Brain pericyte (primary cell): ENCODE measurements around the gene VAPA.

Source experiments
- DNase-seq: peaks from one replicate; pipeline ENCODE4 v3.0.0-alpha.2; 2012; ENCODE audit warnings: low read depth, low spot score

The VAPA gene

DNA sequence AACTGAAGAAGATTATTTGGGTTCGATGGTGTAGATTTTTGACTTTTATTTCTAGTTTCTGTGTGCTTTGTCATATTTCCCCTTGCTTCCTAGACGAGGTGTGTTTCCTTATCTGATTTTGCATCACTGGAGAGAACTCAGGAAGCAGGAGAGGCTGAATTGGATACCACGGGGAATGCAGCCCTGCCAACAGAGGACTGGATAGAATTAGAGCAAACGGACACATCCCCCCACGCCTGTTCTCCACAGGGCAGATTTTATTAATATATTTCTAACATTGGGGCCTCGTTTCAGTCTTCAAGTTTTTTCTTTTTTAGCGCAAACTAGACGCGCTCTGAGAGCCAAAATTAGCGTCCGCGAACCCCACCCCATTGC, 678 bp upstream of the VAPA start:
- no peak for DNase-seq

DNA sequence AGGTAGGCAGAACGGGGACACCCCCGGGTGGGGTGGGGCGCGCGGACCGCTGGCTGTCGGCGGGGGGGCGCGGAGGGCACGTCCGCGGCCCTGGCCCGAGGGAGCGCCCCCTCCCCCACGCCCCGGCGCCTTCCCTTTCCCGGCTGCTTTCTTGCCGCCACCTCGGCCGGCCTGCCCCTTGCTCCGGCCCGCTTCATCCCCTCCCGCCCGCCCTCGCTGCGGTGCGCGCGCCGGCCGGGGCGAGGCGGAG, 443 bp downstream of the VAPA start:
- DNase-seq: no peak

DNA sequence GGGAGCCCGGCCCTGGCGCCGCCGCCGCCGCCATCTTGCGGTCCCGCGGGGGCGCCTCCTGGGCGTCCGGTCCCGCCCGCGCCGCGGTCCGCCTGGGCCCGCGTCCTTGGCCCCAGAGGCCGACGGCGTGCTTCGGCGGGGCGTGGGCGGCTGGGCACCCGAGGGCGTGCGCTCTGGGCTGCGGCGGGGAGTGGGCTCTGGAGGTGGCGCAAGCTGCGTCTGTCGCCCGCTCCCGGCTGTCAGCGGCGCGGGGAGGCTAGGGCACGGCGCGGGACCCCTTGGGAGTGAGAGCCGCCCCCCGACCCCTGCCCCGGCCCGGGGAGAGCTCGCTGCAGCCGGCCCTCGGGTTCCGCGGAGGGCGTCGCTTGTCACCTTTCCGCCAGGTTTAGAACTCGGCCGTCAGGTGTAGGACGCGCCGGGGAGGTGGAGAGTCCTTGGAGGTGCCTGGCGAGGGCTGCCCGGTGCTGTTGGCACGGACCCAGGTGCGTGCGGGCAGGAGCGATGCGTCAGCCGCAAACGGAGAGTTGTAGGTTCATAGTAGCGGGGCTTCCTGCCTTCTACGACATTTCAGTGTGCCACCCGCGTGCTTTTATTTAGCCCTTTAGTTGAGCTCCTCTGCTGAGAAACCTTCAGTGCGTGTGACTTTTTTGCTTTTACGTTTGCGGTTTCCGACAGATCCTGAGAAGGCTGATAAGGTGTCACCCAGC, 921 bp downstream of the VAPA start:
- DNase-seq: no peak

DNA sequence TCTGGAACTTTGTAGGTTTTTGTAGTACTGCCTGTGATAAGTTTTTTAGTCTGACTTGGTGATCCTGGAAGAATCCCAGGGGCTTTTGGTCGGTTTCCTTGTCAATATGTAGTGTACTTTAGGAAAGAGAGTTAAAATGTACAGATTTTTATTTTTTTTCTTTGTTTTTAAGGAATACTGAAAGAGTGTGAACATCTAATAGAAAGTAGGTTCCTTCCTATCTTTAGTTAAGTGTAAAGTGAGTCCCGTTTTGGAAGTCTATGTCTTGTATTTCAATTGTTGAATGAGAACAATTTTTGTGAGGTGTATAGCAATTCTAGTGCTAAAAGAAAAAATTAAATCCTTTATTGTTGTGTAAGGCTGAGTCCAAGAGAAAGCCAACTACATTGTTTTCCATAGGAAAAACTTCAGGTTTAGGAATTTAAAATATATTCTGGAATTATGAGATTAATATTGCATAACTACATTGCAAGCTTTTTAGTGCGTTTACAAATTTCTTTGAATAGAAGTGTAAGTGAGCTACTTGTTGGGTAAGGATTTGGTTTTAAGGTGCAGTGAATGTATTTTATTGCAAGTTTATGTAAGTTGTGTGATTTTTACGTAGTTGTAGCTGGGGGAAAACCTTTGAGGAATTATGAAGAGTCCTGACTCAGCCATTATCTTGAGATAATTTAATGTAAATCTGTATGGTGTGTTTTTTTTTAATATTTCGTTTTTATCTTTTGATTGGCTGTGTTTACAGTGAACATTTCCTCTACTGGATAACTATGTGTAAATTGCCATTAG, 1.7 kb downstream of the VAPA start:
- DNase-seq: no peak

DNA sequence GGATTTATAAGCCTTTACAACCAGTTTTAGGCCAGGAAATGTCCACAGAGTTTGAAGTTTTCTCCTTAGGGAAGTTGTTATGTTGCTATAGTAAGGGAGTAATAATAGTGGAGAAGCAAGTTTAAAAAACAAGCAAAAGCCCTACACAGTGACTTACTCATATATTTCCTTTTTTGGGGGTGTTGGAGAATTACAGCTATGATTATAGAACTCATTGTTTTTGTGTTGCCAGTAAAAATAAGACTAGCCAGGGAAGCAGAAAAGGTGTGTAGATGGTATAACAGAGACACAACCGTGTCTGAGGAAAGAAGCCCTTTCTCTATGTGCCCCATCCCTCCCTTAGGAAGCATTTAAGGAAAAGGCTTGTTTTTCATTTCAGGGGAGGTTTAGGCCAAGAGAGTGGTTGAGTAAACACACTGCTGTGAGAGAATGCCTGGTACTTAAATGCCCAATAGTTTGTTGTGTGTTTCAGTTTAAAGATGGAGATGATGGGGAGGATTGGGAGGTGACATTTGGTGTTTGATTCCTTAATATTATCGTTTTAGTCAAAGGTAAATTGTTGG, 2.3 kb downstream of the VAPA start:
- DNase-seq: no peak

DNA sequence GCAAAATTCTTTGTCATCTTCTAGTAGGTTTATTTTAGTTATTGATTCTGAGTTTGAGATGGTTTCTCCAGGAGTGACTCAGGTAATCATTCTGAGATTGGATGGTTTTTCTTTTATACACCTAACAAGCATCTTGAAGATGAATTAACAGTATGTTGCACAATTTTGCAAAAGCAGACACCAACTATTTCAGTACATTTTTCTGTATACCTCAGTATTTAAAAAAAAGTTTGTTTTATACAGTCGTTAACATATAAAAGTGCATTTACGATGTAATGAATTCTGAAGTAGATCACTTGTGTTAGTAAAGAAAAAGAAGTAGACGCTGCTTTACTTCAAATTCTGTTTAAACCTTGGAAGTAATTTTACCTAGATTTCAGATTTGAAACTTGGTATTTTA, 3.0 kb downstream of the VAPA start:
- no peak for DNase-seq

DNA sequence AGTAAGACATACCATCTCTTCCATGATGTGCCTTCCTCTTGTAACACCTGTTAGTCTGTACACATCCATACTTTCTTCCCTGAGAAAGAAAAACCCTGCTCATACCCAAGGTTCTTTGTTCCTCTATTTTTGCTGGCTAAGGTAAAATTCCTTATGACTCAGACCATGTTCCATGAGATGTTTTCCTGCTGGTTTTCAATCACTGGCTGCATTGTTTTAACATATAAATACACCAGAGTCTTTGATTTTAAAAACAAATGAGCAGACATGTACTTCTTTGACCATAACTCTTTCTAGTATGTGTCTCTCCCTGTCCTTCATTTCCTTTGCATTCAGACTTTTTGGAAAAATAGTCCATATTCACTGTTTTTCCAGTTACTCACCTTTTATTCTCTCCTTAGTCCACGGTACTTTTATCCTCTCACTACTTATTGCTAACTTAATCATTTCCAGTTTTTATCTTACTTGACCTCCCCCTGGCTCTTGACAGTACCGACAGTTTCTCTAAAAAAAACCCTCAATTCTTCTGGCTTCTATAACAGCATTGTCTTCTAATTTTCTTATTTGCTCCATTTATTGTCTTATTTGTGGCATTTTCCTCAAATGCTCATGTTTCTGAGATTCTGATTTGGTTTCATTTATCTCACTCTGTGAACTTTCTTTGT, 4.3 kb downstream of the VAPA start:
- no peak for DNase-seq

DNA sequence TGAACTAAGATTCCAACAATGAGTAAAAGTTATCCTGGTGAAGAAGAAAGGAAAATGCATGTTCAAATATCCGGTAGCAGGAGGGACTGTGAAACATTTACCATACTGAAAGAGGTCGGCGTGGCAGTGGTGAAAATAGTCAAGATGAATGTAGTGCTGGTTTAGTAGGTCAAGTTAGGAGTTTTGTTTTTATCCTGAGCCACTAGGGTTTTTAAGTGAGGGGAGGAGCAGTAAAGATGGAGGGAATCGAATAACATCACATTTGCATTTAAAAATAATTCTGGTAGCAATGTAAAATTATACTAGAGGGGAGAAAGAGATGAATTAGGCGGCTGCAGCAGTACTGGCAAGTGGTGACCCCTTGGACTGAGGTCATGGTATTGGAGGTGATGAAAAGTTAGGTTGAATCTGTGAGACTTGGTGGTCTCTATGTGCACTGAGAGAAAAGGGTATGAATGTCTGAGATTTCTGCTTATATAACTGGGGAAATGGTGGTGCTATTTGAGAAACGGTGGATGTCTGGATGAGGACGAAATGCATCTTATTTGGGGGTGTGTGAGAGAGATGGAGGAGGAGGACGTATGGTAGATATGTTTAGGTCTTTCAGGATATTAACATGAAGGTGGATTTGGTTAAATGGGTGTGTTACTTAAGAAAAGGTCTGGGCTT, 5.9 kb downstream of the VAPA start:
- no peak for DNase-seq

DNA sequence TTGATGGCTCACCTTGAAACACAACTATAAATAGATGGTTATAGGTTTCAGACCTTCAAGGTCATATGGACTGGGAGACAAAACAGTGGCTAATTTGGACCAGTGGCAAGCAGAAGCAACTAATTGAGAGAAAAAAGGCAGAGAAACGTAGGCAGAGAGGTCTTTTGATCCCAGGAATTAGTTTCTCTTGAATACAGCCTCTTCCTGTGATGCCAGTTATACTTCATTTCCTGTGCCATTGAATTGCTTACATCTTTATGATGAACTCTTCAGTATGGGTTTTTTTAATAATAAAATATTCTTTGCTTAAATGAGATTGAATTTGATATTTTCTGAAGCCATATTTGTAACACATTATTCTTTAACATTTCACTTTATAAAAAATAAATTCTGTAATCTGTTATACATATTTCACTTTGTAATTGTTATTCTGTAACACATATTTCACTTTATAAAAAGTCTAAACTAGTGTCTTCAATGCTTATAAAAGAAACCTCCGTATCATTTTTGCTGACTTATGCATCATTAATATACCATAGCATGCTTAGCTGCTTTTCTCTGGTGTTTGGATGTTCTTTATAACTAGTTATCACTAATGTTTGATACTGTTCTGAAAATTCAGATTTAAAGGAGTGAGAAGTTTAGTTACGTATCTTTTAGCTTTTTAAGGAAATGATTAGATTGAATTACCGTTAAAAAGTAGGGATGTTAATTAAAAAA, 8.9 kb downstream of the VAPA start:
- no peak for DNase-seq

DNA sequence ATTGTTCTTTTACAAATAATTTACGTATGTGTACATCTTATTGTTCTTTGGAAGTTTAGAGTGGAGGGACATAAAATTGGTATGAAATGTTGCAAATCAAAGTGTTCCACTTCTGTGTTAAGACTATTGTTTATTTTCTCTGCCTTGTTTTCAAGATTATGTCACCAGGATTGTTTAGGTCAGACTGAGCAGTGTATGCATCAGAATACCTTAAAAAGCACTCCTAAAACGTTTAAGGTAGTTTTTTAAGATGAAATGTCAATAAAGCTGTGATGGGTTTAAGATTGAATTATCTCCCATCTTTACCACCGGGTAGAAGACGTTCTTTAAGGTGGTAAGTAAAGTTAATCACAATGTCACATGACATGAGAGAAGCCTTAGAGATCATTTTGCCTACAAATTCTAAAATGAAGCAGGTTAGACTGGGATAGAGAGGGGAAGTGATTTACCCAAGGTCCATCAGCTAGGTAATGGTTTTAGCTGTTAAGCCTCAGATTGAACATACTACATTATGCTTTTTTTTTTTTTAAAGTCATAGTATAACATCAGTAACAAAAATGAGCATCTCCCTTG, 10.6 kb downstream of the VAPA start:
- DNase-seq: no peak

DNA sequence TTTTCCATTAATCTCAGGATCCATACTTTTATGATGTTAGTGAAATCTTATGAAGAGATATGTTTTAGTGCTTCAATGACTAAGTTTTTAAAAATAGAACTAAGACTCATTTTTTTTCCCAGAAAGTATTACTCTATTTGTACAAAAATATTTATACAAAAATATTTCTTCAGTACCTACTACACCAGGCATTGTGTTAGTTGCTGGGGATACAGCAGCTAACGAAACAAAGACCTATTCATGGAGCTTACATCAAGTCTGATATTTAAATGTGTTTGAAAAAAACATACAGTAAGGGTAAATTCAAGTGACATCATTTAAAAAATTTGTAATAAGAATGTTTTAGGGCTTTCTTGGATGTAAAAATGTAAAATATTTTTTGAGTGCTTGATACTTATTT, 11.6 kb downstream of the VAPA start:
- no peak for DNase-seq

DNA sequence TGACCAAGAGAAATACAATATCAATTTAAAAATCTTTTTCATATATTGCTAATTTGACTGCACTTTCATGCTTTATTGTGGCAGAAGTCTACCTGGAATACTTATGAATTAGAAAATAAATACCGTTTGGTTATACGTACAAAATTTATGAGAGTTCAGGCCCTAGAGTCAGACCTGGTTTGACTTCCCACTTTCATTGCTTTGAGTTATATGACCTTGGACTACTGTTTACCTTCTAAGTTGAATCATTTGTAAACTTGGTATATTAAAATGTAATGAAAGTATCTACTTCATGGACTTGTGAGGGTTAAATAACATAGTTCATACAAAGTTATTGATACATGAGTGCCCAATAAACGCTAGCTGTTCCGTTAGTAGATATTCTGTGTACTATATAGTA, 12.0 kb downstream of the VAPA start:
- no peak for DNase-seq

DNA sequence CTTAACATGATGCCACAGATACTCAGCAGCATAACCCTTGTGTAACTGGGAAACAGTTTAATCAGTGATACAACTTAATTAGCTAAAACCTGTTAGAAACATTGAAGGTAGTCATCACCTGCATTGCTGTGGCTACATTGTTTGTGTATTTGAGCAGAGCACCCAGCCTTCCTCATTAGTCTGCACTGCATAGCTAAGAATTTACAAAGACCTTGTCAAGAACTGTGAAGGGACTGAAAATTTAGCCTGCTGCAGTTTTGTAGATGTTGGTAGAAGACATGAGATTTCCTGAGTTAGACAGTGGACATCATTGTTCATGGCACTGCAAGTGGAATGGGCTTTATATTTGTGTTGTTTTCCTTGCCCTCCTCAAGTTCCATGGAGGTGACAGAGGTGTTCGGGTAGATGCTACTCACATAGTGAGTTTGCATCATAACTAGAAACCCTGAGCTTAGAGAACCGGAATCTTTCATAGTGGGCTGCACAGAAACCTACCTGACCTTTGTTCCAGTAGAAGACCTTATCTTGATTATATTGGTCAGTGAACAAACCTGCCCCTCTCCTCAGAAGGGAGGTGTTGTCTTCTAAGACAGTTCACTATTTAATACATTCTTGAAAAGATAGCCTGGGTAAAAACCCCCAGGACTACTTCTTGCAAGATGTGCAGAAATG, 12.5 kb downstream of the VAPA start:
- DNase-seq: no peak

DNA sequence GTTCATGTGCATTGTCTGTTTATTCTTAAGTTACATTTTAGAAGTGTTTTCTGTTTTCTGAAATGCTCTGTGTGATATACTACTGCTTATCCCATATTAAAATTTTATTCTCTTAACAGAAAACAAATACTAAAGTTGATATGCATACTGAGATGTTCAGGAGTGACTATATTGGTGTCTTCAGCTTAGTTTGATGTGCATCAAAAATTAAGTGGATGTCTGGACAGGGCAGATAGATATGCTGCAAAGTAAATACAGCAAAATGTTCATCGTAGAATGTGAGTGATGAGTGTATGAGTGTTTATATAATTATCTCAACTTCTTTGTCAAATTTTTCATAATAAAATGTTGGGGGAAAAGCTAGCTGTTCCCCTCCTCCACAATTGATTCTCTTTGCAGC, 13.2 kb downstream of the VAPA start:
- no peak for DNase-seq

DNA sequence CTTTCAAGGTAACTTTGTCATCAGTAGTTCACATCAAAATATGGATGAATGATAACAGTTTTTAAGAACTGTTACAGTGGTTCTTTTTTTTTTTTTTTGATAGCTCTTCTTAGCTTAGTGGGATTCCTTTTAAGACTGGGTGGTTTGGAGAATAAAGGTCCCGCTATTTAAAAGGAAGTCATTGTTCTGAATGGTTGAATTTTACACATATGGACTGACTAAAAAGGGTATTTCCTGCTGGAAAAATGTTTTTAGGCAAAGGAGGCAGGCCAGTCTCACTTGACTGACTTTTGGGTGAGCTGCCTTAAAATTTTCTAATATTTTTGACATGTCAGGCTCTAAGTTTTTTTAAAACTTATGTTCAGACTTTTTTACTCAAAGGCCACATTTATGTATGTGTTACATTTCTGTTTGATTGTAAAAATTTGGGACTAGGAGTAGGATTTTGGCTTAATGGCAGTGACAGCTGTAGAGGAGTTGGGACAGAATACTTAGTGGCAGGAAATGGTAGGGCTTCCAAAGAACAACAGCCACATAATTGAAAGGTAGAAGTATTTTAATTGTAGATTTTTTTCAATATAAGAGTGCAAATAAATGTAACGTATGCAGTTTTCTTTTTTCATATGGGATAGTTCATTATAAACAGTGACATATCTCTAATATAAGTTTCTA, 13.7 kb downstream of the VAPA start:
- no peak for DNase-seq

DNA sequence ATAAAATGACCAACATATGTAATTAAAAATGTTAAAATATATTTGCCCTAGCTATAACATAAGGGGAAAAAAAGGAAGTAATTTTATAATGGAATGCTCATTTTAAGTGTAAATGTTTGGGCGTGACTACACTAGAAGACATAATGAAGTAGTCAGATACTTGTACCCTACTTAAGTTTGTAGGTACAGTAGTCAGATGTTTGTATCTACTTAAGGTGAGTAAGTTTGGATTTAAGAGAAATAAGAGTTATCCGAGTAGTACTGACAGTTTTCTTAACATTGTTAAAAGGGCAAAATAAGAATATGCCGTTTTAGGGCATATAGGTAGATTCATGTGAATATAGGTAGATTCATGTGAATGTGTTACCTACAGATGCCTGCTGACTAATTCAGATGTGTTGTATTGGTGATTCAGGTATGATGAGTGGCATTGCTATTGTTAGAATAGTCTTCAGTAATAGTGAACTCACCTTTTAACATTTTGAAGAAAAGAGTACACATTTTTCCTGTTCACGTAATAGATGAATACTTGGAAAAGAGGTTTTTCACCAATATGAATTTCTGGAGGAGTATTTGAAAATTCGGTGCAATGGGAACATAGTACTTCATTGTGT, 14.9 kb downstream of the VAPA start:
- DNase-seq: no peak

DNA sequence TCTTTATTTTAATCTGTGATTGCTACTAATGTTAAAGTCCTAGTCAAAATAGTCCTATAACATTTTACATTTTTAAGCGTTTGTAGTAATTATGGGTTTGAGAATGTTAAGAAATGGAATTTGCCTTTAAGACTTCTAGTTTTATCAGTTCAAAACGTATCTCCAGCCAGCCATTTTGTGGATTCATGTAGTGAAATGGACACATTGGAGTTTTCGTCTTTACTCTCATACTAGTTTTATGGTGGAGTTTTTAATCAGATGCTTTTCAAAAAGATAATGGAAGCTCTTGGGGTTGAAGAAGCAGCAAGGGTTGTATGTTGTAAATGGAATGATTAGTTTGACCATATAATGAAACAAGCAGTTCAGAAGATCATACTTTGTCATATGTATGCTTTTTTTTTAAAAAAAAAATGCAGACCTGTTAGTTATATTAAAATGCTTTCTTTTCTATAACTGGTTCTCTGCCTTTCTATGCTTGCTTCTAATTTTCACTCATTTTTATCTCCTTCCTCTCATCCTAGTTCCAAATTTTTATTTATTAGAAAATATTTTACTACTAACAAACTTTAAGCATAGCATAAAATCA, 16.6 kb downstream of the VAPA start:
- DNase-seq: no peak

DNA sequence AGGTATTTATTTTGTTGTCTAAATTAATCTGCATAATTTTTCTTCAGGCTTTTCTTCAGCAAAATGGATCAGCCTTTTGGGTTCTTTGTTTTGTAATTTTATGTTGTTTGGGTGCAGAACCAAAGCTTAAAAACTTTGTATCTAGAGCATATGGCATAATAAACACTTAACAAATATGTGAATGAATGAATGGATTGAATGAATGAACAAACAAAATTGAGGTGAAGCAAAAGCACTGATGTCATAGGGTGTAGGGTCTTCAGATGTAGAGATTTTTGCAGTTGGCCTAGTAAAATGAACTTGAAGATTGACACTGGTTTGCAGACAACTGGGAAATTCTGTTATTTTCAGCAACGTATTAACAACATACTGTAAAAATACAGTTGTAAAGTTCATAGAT, 17.3 kb downstream of the VAPA start:
- no peak for DNase-seq

DNA sequence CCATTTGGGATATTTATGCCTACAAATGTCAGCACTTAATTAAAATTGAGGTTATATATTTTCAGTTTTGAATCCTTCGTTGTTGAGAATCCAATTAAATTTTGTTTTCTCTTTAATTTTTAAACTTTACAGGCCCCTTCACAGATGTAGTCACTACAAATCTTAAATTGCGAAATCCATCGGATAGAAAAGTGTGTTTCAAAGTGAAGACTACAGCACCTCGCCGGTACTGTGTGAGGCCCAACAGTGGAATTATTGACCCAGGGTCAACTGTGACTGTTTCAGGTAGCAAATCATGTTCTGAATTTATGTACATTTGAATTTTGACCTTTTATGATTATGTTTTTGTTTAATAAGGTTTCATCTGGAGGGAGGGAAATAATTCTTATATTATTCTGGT, 17.9 kb downstream of the VAPA start:
- no peak for DNase-seq
